Effector CD4-positive, alpha-beta T cell (primary cell): Measurements from ENCODE around the gene PLEKHG4B.

Source experiments
- DNase-seq: peaks from one replicate; pipeline ENCODE4 v3.0.0-alpha.2; 2020

Gene PLEKHG4B

GRCh38 chr5:74503-75109 is 17.4 kb upstream of the PLEKHG4B start:
- no peak for DNase-seq

GRCh38 chr5:75331-76320 is 16.3 kb upstream of the PLEKHG4B start:
- DNase-seq = no peak

DNA sequence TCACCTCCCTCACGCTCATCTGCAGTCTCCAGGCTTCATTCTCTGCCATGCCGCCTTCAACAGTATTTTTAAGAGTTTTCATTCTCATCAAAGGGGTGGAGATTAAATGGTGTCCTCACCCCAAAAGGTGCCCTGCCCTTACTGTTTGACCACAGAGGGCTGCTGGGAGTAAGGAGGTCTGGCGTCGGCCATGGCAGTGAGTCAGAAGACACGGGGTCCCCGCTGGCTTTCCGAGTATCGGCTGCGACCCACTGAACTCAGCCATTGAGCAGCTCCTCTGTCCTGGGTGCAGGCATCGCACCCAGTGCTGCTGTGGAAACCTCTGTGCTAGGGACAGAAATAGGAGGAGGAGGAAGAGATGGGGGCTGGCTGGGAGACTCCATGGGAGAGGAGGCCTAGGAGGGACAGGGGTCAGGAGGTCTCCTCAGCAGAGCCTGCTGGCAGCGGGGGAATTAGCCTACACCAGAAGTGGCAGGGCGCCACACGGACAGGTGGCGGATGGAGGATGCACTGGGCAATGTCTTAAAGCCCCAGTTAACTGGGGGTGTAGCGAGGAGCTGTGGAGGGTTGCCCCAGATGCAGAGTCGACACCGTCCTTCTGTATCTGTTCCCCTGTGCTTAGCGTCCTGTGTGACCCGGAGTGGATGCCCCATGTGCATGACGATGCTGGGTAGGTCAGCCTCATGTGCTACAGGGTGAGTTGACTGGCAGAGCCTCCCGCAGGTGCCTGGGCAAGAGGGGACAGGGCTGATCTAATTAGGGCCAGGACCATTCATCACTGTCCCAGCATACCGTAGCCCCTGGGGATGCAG is 15.4 kb upstream of the PLEKHG4B start:
- no peak for DNase-seq

DNA sequence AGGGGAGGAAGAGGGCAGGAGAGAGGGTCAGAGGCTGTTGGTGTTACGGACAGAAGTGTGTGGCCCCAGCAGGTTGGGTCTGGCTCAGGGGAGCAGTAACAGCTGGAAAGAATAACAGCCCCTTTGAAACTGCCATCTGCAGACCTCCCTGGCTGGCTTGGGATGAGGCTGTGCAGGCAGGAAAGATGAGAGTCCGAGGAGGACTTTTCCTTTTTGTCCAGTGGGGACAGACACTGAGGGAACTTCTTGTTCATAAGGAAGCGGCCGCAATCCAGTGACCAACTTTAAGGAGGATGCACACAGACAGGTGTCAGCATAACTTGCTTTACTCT is 14.8 kb upstream of the PLEKHG4B start:
- no peak for DNase-seq

GRCh38 chr5:77546-77945 is 14.4 kb upstream of the PLEKHG4B start:
- no peak for DNase-seq

GRCh38 chr5:77957-78804 is 13.8 kb upstream of the PLEKHG4B start:
- DNase-seq = no peak

DNA sequence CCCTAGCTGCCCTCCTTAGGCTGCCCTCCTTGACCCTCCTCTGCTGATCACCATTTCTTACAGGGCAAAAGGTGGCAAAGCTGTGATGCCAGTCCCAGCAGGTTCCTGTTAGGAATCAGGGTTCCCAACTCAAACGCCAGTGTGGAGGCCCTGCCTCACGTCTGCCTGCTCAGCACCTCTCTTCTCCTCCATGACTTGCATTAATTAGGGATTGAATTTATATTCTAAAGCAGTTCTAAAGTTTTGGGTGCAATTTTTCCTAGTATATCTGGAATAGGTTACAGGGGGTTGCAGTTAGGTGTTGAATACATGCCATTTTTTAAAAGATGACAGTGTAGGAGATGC is 13.2 kb upstream of the PLEKHG4B start:
- DNase-seq = no peak

DNA sequence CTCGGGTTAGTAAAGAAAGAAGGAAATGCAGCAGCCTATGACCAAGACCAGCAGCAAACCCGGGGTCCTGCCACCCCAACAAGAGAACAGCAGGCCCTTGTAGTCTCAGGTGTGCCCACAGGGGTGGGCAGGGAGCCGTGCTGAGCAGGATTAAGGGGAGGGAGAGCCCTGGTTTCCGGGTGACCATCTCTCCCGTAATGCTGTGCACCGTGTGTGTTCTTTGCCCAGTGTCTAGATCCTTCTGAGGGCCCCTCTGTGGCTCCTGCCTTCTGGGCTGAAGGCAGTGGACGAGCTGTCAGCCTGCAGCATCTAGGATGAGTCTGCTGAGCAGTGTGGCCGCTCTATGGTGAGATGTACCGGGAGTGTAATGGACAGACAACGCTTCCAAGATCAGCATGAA is 12.7 kb upstream of the PLEKHG4B start:
- DNase-seq = no peak

GRCh38 chr5:79821-80220 is 12.1 kb upstream of the PLEKHG4B start:
- DNase-seq = no peak

DNA sequence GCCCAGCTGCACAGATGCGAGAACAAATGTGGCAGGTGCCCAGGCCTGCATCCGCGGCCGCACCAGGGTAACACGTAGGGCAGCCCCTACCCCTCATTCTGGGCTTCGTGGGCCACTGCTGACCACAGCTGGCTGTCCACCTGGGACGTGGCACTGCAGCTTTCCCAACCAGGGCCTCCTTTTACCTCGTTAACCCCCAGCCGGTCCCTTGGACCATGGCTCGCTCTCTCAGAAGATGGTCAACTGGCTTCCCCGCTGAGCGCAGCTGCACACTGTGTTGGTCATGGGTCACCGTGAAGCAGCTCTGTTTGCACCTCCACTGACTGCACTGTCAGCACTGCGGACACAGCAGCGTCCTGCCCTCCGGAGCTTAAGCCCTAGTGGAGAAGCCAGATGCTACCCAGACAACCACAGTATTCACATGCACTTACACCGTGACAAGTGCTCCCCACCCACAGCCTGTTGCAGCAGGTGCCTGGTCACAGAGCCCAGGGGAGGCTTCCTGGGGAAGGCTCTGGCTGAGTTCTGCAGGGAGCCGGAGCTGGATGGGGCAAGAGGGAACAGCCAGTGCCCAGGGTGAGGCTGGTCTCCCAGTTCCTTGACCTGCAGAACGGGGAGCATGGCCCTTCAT is 10.5 kb upstream of the PLEKHG4B start:
- no peak for DNase-seq

DNA sequence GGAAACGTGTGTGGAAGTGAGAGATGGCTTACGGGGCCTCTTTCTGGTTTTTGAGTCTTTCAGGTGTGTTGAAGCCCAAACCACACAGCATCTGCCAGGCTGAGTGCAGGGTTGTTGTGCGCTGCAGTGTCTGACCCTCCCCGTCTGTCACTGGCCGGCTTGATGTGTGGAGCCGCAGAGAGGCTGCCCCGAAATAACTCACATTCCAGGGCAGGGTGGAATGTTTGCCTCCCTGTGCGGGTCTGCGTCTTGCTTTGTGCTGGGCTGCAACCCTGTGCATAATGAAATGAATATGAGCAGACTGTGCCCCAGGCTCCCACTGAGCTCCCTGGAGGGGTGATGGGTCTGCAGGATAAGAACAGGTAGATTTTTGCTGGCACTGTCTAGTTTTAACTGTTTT is 9.9 kb upstream of the PLEKHG4B start:
- no peak for DNase-seq

GRCh38 chr5:82570-82969 is 9.4 kb upstream of the PLEKHG4B start:
- DNase-seq = no peak

- DNase-seq = no peak
Measured at GRCh38 chr5:83029-83428, 8.9 kb upstream of the PLEKHG4B start.

DNA sequence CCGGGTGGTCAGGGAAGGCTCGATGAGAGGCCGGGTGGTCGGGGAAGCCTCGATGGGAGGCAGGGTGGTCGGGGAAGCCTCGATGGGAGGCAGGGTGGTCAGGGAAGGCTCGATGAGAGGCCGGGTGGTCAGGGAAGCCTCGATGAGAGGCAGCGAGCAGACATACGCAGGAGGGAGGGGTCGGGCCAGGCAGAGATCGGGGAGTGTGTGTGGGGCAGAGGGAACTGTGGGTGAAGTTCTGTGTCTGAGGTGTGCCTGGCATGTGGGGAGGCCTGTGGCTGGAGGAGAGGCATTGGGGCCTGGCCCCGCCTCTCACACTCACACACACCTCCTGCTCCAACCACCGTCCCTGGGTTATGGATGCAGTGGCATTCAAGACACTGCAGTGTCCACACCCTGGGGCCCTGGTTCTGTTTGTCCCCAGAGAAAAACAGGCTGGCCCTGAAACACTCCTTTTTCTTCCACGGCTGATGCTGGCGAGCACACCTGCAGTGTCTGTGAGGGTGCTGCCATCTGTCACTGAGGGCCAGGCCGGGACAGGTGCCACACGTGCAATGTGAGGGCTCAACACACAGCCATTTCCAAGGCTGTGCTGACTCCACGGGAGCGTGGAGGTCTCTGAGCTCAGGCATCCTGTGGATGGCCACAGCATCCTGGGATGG is 6.5 kb upstream of the PLEKHG4B start:
- no peak for DNase-seq

DNA sequence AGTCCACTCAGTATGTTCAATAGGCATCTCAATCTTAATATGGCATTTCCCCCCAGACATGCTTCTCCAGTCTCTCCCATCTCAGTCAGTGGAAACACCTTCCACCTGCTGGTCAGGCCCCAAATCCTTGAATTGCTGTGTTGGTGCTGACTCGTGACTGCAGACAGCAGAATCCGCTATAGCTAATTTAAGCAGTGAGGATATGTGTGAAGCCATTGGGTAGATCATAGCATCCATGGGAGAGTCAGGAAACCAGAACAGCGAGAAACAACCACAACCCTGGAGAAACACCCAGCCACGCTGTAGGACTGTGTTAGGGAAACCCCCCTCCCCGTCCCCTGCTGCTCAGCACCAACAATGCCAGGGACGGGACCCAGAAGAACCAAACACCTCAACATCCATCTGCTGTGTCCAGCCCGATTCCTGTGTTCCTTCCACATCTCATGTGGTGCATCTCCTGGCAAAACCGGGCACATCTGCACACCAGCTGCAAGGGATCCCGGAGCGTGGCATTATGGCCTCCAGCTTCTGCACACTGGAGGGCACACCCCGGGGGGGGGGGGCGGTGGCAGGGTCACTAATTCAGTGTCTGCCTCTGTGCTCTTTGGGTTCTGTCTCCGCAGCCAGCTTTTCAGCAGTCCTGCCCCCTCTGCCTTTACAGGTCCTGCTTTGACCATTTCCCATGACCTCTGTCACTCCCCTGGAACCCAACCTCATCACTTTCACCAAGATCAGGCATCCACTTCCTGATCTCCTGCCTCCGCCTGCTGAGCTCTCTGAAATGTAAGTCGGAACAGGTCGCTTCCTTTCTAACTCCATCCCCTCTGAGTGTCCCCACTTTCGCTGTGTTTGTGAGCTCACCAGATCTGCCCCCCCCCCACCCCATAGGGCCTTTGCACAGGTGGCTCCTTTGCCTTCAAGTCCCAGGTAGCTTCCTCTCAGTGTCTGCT is 2.4 kb upstream of the PLEKHG4B start:
- DNase-seq = no peak

- DNase-seq = no peak
Measured at GRCh38 chr5:90590-91547, 1.1 kb upstream of the PLEKHG4B start.

DNA sequence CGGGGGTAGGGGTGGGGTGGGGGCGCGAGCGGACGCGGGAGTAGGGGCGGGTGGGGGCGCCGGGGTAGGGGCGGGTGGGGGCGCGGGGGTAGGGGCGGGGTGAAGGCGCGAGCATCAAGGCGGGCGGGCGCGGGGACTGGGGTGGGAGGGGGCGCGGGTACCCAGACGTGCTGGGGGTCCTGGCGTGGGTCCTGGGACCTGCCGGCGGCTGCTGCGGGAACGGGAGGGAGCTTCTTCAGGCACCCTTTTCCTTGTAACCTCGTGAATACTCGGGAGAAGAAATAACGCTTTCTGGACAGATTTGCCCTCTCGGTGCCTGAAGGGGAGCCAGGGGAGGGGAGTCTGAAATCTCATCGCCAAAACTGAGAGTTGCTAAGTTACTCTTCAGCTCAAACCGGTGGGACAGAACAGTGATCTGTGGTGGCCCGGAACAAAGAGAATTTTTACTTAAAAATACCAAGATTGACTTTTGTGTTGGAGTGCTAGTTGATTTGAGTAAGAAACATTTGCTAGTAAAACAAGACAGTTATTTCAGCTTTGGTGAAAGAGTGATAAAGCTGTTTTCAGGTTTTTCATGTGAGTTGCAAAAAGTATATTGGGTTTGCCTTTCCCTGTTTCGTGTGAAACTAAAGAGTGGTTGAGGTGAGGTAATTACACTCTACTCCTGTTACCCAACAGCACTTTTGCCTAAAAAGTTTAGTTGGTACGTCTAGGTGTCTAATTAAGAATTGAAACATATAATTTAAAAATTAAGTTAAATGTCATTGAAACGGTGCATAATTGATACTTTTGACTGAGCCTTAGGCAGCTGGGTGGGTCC is 643 bp downstream of the PLEKHG4B start:
- DNase-seq = no peak
